Esophagus squamous epithelium (tissue), 4 donors: ENCODE results near the gene HOXA7.

ENCODE experiments used
- POLR2A ChIP-seq, 4 donors: fragments of 450-650 bp; IDR thresholded peaks; one replicate each; pipeline ENCODE4 v1.6.1; 2017; ENCODE audit warnings: antibody characterized with exemption in 4 of 4, mild to moderate bottlenecking in 4 of 4, moderate library complexity in 3 of 4
- TF ChIP-seq, protein P1 (sequence below), 6 experiments: fragments of 450-650 bp in 4 of 6; fragments of 200-600 bp in 2 of 6; sonication (generic) in 2 of 6; IDR thresholded peaks; one replicate each; pipeline ENCODE4 v1.5.1; 2016 to 2019; ENCODE audit warnings: antibody characterized with exemption in 6 of 6, mild to moderate bottlenecking in 4 of 6, moderate library complexity in 4 of 6

DNA sequence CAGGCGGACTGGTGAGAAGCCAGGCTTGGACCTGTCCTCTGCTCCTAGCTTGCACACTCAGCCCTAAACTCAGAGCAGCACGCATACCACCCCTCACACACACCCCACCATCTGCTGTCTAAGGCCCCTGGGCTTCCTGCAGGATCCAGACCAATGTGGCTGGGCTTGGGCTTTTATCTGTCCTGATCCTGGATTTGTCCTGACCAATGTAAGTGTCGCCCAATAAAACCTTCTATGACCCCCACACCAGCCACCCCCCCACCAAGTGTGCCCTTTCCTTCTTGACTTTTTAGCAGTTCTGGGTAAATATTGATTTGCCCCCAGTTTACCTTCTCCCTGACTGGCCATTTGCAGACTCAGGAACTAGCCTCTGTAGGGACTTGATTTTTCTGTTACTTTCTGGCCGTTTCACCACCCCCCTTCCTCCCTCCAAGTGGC, 45.1 kb upstream of the HOXA7 start:
- TF ChIP-seq, protein P1, sequence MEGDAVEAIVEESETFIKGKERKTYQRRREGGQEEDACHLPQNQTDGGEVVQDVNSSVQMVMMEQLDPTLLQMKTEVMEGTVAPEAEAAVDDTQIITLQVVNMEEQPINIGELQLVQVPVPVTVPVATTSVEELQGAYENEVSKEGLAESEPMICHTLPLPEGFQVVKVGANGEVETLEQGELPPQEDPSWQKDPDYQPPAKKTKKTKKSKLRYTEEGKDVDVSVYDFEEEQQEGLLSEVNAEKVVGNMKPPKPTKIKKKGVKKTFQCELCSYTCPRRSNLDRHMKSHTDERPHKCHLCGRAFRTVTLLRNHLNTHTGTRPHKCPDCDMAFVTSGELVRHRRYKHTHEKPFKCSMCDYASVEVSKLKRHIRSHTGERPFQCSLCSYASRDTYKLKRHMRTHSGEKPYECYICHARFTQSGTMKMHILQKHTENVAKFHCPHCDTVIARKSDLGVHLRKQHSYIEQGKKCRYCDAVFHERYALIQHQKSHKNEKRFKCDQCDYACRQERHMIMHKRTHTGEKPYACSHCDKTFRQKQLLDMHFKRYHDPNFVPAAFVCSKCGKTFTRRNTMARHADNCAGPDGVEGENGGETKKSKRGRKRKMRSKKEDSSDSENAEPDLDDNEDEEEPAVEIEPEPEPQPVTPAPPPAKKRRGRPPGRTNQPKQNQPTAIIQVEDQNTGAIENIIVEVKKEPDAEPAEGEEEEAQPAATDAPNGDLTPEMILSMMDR (IDR thresholded peaks at IDR 0.05) = no peak
- TF ChIP-seq POLR2A (IDR thresholded peaks at IDR 0.05) = no peak
